ENCODE measurements around the gene DAP.

GRCh38 chr5:10674582-10674981, 86.5 kb downstream of the DAP start:
- TF ChIP-seq CTCF (IDR thresholded peaks at IDR 0.05) (no peak), POLR2A (IDR thresholded peaks at IDR 0.05) (no peak)

Measured in adrenal gland (tissue), 5 donors.